GM18858 (cell line): Measurements from ENCODE around the gene CDH12.

ENCODE experiments used
- ATAC-seq: cut with Tn5 transposase; IDR thresholded peaks from one replicate; pipeline ENCODE4 v1.9.1; 2021; ENCODE audit not compliant: unreplicated experiment

CDH12 gene

DNA sequence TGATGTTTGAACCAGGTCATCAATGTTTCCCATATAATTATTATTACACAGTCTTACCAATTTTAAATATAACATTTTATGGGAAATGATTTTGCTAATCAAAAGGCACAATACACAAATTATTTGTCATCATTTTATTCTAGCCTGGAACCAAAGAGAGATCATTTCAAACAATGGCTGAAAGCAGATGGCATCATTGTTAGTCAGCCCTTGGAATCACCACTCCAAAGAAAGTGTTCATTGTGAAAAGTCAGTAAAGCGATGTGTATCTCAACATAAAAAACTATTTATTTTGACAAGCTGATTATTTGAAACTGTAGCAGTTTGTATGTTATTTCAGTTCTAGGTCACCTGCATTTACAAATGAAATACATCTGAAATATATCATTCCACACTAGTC lies 1068.7 kb downstream of the CDH12 start:
- no peak for ATAC-seq

DNA sequence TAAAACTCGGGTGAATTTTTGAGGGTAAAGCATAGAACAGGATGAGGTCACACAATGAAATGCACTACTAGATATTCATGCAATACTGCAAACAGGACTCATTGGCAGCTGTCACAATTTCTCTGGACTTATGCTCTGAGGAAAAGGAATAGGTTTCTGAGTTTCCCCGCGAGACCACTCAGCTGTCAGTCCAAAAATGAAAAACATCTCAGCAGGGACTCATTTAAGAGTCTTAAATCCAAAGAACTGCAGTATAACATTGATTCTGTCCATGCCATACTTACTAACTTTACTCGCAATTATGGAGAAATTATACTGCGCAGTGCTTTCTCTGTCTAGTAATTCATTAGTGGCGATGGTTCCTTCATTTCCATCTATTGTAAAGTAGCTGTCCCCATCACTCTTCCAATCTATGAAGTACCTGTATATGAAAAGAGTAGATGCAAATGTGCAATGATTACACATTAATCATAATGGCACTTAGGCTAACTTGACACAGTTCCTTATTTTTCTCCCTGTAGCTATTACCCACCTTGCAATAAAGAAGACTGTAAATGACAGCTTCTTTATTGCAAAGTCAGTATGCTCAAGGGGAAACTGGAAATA lies 1070.0 kb downstream of the CDH12 start:
- ATAC-seq = no peak

DNA sequence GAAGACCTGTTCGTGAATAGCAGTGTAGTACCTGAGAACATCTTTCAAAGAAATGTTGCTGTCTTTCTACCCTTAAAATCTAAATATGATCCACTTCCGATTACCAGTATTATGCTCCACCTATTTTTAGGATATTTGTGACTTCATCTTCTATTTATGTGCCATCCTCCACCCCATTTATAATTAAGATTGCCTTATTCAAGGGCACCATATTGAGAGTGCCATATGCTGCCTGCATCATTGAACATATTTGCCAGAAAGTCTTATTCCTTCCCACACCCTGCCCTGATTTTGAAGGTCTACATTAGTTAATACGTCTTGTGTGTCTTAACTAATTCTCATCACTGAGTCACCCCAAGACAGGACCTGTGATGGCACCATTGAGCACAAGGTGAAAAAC lies 1076.7 kb downstream of the CDH12 start:
- no peak for ATAC-seq

DNA sequence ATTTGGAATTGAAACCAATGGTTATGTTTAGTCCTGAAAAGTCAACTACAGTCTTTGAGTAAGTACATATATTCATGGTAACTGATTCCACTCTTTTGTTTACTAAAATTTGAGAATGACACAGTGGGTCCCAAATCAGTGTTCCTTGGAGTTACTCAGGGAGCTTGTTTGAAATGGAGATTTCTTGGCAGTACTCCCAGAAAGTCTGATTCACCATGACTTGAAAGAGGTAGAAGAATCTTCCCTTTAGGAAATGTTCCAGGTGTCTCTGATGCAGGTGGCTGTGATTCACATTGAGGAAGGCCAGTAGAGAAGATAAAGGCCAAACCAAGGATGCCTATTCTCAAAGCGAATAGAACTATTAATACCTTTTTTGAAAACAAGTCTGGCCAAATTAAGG lies 1078.3 kb downstream of the CDH12 start:
- ATAC-seq = no peak

DNA sequence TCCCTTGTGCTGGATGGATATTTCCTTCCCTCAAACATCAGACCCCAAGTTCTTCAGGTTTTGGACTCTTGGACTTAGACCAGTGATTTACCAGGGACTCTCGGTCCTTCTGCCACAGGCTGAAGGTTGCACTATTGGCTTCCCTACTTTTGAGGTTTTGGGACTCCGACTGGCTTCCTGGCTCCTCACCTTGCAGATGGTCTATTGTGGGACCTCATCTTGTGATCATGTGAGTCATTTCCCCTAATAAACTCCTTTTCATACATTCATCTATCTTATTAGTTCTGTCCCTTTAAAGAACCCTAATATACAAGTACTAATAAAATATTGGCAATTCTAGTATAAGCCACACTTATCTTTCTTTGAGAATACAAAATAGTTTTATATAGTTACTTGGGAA lies 1078.9 kb downstream of the CDH12 start:
- no peak for ATAC-seq

DNA sequence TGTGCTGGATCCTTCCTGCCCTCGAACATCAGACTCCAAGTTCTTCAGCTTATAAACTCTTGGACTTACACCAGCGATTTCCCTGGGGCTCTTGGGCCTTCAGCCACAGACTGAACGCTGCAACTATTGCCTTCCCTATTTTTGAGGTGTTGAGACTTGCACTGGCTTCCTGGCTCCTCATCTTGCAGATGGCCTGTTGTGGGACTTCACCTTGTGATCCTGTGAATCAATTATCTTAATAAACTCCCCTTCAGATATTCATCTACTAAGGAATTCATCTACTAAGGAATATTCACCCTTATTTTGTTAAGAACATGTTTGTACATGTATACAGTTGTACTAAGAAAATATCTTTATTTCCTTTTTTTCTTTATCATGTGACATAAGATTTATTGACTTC lies 1079.7 kb downstream of the CDH12 start:
- ATAC-seq = no peak

DNA sequence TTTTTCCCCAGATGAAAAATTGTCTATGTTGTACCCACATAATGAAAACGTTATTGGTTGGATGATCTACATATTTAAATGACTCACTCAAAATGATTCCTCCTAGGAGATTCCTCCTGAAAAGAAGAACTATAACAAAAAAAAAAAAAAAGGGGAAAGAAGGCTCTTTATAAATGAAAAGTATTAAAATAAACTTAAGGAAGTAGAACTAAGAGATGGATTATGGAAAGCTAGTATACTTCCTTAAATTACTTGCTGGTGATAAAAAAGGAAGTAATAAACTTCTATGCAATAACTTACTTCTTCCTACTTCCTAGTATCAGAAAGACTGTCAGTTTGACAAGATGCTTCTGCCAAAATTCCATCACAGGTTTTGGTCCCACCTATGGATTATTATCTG lies 1087.7 kb downstream of the CDH12 start:
- no peak for ATAC-seq

DNA sequence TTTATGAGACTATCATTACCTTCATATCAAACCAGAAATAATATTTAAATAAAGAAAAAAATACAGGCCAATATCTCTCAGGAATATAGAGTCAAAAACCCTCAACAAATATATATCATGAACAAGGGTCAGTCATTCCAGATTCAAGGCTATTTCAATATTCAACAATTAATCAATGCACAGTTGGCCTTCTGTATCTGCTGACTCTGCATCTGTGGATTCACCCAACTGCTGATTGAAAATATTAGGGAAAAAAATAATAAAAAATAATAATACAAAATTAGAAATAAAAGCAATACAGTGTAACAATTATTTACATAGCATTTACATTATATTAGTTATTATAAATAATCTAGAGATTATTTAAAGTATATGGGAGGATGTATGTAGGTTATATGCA lies 1114.0 kb downstream of the CDH12 start:
- ATAC-seq = no peak

DNA sequence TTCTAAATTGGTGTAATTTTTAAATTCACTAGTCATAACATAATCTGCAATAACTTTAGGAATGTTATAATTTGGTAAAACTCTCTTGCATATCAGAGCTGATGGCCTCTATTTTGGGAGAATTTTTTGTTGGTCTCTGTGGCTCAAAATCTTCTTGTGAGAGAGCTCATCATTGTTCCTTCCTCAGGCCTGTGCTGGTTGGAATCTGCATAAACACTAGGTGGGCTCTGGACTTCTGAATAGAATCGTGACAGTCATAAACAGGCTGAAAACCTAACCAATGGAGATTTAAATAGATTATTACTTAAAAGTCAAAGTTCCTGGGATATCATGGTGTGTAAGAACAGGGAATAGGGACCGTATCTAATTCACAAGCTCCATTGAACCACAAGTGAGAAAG lies 1129.6 kb downstream of the CDH12 start:
- no peak for ATAC-seq

DNA sequence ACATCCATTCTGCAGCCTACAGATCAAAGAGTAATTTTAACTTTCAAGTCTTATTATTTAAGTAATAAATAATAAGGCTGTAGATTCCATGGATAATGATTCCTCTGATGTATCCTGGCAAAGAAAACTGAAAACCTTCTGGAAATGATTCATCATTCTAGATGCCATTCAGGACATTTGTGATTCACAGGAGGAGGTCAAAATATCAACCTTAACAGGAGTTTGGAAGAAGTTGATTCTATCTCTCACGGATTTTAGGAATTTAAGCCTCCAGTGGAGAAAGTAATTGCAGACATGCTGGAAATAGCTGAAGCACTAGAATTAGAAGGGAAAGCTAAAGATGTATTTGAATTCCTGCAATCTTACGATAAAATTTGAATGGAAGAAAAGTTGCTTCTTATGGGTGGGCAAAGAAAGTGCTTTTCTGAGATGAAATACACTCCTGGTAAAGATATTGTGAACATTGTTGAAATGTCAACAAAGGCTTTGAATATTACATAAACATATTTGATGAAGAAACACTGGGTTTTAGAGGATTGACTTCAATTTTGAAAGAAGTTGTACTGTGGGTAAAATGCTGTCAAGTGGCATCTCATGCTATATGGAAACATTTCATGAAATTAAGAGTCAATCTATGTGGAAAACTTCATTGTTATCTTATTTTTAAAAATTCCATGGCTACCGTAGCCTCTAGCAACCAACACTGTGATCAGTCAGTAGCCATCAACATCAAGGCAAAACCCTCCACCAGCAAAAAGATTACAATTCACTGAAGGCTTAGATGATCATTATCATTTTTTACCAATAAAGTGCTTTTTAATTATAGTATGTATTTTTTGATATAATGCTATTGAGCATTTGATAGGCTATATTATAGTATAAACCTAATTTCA lies 1141.0 kb downstream of the CDH12 start:
- no peak for ATAC-seq

DNA sequence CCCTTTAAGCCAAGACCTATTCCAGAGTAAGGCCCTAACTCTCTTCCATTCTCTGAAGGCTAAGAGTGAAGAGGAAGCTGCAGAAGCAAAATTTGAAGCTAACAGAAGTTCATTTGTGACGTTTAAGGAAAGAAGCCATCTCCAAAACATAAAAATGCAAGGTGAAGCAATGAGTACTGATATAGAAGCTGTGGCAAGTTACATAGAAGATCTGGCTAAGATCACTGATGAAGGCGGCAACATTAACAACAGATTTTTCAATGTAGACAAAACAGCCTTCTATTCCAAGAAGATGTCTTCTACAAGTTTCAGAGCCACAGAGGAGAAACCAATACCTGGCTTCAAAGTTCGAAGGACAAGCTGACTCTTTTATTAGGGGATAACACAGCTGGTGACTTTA lies 1143.4 kb downstream of the CDH12 start:
- no peak for ATAC-seq

DNA sequence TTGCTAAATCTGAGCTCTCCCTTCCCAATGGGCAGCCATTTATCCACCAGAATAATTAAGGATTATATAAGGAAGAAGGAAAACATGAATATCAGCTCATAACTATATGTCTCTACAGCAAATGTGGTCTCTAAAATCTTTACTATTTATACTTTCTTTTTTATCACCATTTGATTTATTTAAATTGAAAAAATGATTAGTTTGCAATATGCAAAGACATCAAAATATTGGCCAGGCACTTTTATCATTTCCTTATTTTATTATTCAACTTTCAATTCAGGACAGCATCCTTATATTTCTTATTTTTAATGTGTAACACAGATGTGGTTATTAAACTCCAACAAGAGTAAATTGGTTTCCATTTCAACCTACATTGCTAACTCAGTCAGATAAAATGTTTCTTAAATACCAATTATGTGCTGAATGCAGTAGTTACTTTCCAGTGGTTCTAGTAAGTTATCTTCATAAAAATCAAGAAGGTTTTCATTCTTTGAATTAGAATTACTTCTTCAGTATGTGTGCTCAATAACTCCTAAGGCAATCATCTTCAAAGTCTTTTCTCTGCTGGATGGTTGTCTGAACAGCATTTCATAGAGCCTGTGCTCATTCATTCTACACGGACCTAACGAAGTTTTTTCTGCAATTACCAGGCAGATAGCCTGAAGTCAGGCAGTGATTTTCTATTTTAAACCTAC lies 1148.0 kb downstream of the CDH12 start:
- no peak for ATAC-seq

DNA sequence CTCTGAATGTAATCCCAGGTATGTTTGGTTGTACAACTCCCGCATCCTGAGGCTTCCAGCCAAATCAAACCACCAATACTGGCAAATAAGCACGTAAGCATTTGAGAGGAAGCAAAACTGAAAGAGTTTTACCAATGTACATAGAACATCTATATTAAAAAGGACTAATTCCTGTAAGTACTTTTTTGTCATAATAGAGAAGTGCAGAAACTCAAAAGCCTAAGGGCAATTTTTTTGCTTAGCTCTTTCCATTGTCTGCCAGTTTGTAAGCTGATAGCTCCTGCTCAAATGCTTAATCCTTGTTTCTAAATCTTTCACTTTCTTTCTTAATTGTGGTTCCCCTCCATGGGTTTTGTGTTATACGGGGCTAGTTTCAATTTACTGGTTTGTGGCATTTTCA lies 1151.8 kb downstream of the CDH12 start:
- ATAC-seq = no peak
